Right cardiac atrium (tissue), 5 donors: ENCODE measurements around the gene GAREM1. TPM values are rescaled to one million over a fixed set of nuclear protein-coding genes. Genes with fewer than 3 reads are reported as not detected.
A peak's percentile ranks its signal among the peaks of the same experiment; 100 is the strongest.
"Not testable (repeated sequence)": the region's sequence is repeated elsewhere in the genome, so short reads cannot be mapped to it uniquely, and the experiment has no call there.

ENCODE experiments used
- ATAC-seq, 2 donors: fragments of 200-7000 bp; cut with Tn5 transposase; one replicate each; pipeline versions ENCODE4 v1.8.0 to v1.9.1; 2020; ENCODE audit warnings: moderate library complexity in 2 of 2, mild to moderate bottlenecking in 1 of 2
- DNase-seq, 3 donors: peaks; one replicate each; pipeline ENCODE4 v3.0.0-alpha.2; 2020
- H3K27ac ChIP-seq: one replicate; pipeline ENCODE4 v1.5.1; 2013; ENCODE audit warnings: mild to moderate bottlenecking, low read length, control low read depth, moderate library complexity
- H3K27me3 ChIP-seq: one replicate; pipeline ENCODE4 v1.6.1; 2013; ENCODE audit not compliant: control insufficient read depth, insufficient read depth
- H3K4me1 ChIP-seq: one replicate; pipeline ENCODE4 v1.6.1; 2013; ENCODE audit warnings: low read length; ENCODE audit not compliant: control insufficient read depth, insufficient read depth
- H3K4me3 ChIP-seq: one replicate; pipeline ENCODE4 v1.5.1; 2013; ENCODE audit warnings: low read length, control low read depth
- H3K9me3 ChIP-seq: one replicate; pipeline ENCODE4 v1.6.1; 2013; ENCODE audit warnings: low read length; ENCODE audit not compliant: control insufficient read depth
- WGBS: extraction: QIAGEN DNeasy Blood & Tissue Kit; methylation state at CpG from one replicate; pipeline ENCODE4 v1.1.7; 2013; 5-methylcytosine and 5-hydroxymethylcytosine counted together
- intact Hi-C, 4 donors: fragments of 100-400 bp; cut with DNase I; formaldehyde crosslinking; loops; one replicate each; pipeline versions ENCODE4 v1.11.0 to v1.14.0; 2022 to 2023
- long read RNA-seq, 4 donors: library from polyadenylated mRNA; unstranded; transcript quantifications; one replicate each; pipeline ENCODE4 v2.0.0, GENCODE V29; 2020 to 2021
- polyA plus RNA-seq: library from polyadenylated mRNA; stranded (reverse); fragments of 200-250 nt; gene quantifications from one replicate; pipeline ENCODE4 v1.2.3, GENCODE V29; 2013
- total RNA-seq, 4 donors: library from RNA; stranded (reverse); fragmentation: NEBNext Ultra II Directional; extraction: Animal tissue kit (Norgen Biotek cat#: 25700); gene quantifications; one replicate each; pipeline ENCODE4 v1.2.1, GENCODE V29; 2021
- donor health status: healthy with polysubstance abuse.
- donor health status: DM: no; HTN: yes; CAD: no.
- donor health status: DM: no; HTN: no; CAD: no.
- donor health status: DM: no; HTN: yes; CAD: no; lungs with severe emphysema.
- donor health status: DM: yes; HTN: yes; CAD: no.

GAREM1 gene
- total RNA-seq (10 to 100 TPM in 3 of 4 donors, 1 to 10 TPM in 1; 9.6 to 14.8 (median 12.9) TPM), polyA plus RNA-seq (2.9 TPM)
- long read RNA-seq, donor 1, full-length matches to known transcripts = 14 of 28 reads
- long read RNA-seq, donor 1, partial matches to known transcripts = 6 of 28 reads
- long read RNA-seq, donor 1, other reads (novel, unspliced or antisense) = 8 of 28 reads
- long read RNA-seq, donor 2, full-length matches to known transcripts = 7 of 8 reads
- long read RNA-seq, donor 2, partial matches to known transcripts = 1 of 8 reads
- long read RNA-seq, donor 2, other reads (novel, unspliced or antisense) = 0 of 8 reads
- long read RNA-seq, donor 3, partial matches to known transcripts = 8 of 12 reads
- long read RNA-seq, donor 3, other reads (novel, unspliced or antisense) = 4 of 12 reads
- long read RNA-seq, donor 4, full-length matches to known transcripts = 2 of 6 reads
- long read RNA-seq, donor 4, partial matches to known transcripts = 0 of 6 reads
- long read RNA-seq, donor 4, other reads (novel, unspliced or antisense) = 4 of 6 reads

- DNase-seq (peak; percentile 96 to 98 (median 98)), ATAC-seq (peak; percentile 99)
- Histone ChIP-seq H3K27ac (peak within 1 kb of the TSS; percentile 73), H3K4me3 (peak within 1 kb of the TSS; percentile 78), H3K4me1 (peaks cover 2% of the 10 kb centered on the region), H3K27me3 (no peaks in the 10 kb centered on the region), H3K9me3 (no peaks in the 10 kb centered on the region)
- intact Hi-C loops = loop anchor here (2.0 to 5.0 kb wide), 4 partner anchors 184 to 314 kb away; no protein-coding TSS in a partner anchor
- WGBS = 1% methylated on average over 82 of the region's 82 CpGs
Measured at GRCh38 chr18:32470714-32471633, at the start of gene GAREM1. GAREM1 (minus strand) TSS chr18:32470882; CDS start chr18:32470428, 454 bp downstream.

GRCh38 chr18:32511147-32511546 is 40.5 kb upstream of the GAREM1 start:
- H3K4me1 ChIP-seq = no peaks in the 10 kb centered on the region
- intact Hi-C loops = loop anchor here in 1 of 4 donors (10.0 kb wide), 1 partner anchor 64 kb away; no protein-coding TSS in a partner anchor

DNA sequence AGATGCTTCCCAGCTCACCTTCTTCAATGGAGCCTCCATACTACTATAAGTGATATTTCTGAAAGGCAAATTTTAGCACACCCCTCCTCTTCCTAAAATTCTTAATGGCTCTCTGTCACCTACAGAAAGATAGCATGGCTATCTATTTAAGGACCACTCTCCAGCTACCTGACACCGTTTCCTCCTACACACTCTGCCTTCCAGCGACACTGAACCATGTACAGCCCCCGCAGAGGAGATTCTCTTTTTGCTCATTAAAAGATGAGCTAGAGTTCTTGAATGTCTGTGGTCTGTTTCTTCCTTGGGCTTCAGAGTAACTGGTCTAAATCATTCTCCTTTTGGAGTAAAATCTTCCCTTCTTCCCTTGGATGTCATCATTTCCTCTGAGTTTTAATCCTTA is 38.4 kb upstream of the GAREM1 start:
- H3K9me3 ChIP-seq = no peaks in the 10 kb centered on the region
- no peak overlapping the region for H3K27ac ChIP-seq
- no peaks in the 10 kb centered on the region for H3K27me3 ChIP-seq
- DNase-seq (no peak), ATAC-seq (no peak)
- no peak overlapping the region for H3K4me3 ChIP-seq
- intact Hi-C loops = no loop called here
- no peaks in the 10 kb centered on the region for H3K4me1 ChIP-seq
- WGBS = 59% methylated on average over 3 of the region's 3 CpGs

More at GRCh38 chr18:32511147-32511546, 40.5 kb upstream of the GAREM1 start:
- no peaks in the 10 kb centered on the region for H3K9me3 ChIP-seq
- DNase-seq (no peak), ATAC-seq (no peak)
- no peak overlapping the region for H3K4me3 ChIP-seq
- H3K27ac ChIP-seq = no peak overlapping the region
- 84% methylated on average over 7 of the region's 7 CpGs for WGBS
- H3K27me3 ChIP-seq = no peaks in the 10 kb centered on the region

DNA sequence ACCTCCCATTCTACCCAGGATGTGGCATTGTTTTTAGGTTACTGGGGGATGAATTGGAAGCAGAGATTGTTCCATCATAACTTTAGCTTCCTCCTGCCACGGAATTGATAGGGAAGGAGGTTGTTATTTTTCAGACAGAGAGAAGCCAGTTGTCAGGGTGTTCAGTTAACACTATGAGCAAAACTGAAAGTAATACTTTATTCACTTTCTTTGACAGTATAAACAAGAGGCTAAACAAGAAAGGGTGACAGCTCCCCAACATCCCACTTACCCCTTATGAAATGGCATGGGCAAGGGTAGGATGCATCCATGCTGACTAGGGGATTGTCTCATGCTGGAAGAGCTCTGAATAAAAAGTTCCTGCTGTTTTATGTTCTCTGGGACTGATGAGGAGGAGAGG is 36.4 kb upstream of the GAREM1 start:
- no peak for ATAC-seq
- 56% methylated on average over 1 of the region's 1 CpG for WGBS
- DNase-seq = no peak

DNA sequence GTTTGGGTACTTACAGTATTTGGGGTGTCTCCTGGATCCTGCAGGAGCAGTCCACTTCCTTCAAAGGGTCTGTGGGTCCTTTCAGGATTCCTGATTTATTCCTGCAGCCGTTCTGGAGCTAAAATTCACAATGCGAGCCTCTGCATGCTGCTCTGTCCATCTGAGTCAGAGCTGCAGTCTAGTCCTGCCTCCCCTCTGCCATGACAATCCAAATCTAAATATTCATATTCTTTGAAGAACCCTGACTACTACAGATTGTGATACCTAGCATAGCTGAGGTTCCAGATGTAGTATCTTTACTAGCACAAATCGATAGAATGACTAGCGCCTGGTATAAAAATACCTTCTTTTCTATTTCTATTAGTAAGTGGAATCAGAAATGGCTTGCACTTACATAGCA is 31.3 kb upstream of the GAREM1 start:
- Histone ChIP-seq H3K27me3 (no peaks in the 10 kb centered on the region), H3K4me1 (no peaks in the 10 kb centered on the region), H3K27ac (no peak overlapping the region), H3K9me3 (no peaks in the 10 kb centered on the region), H3K4me3 (no peak overlapping the region)
- DNase-seq (no peak), ATAC-seq (no peak)
- WGBS = 85% methylated on average over 4 of the region's 4 CpGs
- intact Hi-C loops = no loop called here

More for the DNA sequence above, 36.4 kb upstream of the GAREM1 start:
- Histone ChIP-seq H3K4me3 (no peak overlapping the region), H3K27me3 (no peaks in the 10 kb centered on the region), H3K9me3 (no peaks in the 10 kb centered on the region), H3K4me1 (no peaks in the 10 kb centered on the region), H3K27ac (no peak overlapping the region)
- intact Hi-C loops = no loop called here

DNA sequence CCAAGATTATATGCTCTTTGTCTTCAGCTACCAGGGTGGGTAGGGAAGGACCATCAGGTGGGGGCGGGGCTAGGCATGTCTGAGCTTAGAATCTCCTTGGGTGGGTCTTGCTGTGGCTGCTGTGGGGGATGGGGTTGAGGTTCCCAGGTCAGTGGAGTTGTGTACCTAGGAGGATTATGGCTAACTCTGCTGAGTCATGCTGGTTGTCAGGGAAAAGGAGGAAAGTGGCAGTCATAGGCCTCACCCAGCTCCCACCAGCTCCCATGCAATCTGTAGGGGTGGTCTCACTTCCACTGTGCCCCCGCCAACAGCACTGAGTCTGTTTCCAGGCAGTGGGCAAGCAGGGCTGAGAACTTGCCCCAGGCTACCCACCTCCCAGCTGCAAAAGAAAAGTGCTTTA is 30.6 kb upstream of the GAREM1 start:
- intact Hi-C loops, H3K27ac ChIP-seq, H3K4me1 ChIP-seq, ATAC-seq, H3K27me3 ChIP-seq, H3K9me3 ChIP-seq, H3K4me3 ChIP-seq, DNase-seq: not testable (repeated sequence)
- 78% methylated on average over 2 of the region's 2 CpGs for WGBS

DNA sequence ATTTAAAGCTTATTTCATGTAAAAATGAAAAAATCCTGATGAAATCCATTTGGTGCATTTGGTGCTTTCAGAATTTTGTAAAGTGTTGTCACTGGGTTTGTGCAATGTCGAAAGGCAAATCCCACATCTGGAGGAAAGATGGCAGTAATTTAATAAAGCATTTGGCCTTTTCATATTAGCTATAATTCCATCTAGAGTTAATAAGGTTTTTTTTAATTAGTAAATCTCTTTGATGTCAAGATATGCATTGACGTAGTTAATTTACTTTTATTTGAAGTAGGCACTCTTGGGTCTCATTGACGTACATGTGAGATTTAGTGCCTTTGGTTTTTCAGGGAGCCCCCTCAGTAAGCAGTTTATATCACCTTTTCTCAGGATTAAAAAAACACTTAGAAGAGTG is 12.3 kb upstream of the GAREM1 start:
- Histone ChIP-seq H3K4me3 (no peak overlapping the region), H3K4me1 (no peaks in the 10 kb centered on the region), H3K27ac (no peak overlapping the region), H3K27me3 (no peaks in the 10 kb centered on the region), H3K9me3 (no peaks in the 10 kb centered on the region)
- intact Hi-C loops = no loop called here
- DNase-seq (no peak), ATAC-seq (no peak)
- WGBS = 83% methylated on average over 3 of the region's 3 CpGs

GRCh38 chr18:32482117-32482516 is 11.4 kb upstream of the GAREM1 start:
- Histone ChIP-seq H3K27me3 (no peaks in the 10 kb centered on the region), H3K4me3 (no peak overlapping the region), H3K4me1 (no peaks in the 10 kb centered on the region), H3K9me3 (no peaks in the 10 kb centered on the region), H3K27ac (no peak overlapping the region)
- 83% methylated on average over 2 of the region's 2 CpGs for WGBS
- no peak for DNase-seq
- intact Hi-C loops = no loop called here
- ATAC-seq = no peak

DNA sequence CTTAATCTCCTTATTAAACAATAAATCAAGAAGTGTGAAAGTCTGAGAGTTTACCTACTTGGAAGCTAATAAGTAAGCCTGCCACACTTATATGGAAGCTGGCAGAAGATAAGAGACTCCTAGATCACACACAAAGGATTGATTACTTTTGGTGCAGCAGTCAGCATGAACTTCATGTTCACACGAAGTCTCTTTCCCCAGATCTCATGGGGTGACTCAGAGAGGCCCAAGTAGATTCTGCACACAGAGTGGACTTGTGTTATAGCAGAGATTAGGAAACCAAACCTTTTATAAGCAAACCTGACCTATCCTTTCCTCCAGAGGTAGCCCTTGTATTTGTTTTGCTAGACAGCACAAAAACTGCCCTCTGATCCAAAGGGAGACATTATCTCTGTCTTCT is 9.9 kb upstream of the GAREM1 start:
- no peaks in the 10 kb centered on the region for H3K27me3 ChIP-seq
- no peaks in the 10 kb centered on the region for H3K9me3 ChIP-seq
- H3K4me3 ChIP-seq = no peak overlapping the region
- ATAC-seq = no peak
- DNase-seq = no peak
- no peak overlapping the region for H3K27ac ChIP-seq
- WGBS = 48% methylated on average over 1 of the region's 1 CpG
- no peaks in the 10 kb centered on the region for H3K4me1 ChIP-seq
- intact Hi-C loops = no loop called here

GRCh38 chr18:32478807-32479206 is 8.1 kb upstream of the GAREM1 start:
- no peak for DNase-seq
- H3K4me1 ChIP-seq = no peaks in the 10 kb centered on the region
- intact Hi-C loops = no loop called here
- no peak for ATAC-seq
- H3K4me3 ChIP-seq = no peak overlapping the region
- H3K9me3 ChIP-seq = no peaks in the 10 kb centered on the region
- H3K27ac ChIP-seq = no peak overlapping the region
- 64% methylated on average over 1 of the region's 1 CpG for WGBS
- H3K27me3 ChIP-seq = no peaks in the 10 kb centered on the region

GRCh38 chr18:32478317-32478716 is 7.6 kb upstream of the GAREM1 start:
- Histone ChIP-seq H3K27me3 (no peaks in the 10 kb centered on the region), H3K4me3 (no peak overlapping the region), H3K9me3 (no peaks in the 10 kb centered on the region), H3K4me1 (no peaks in the 10 kb centered on the region), H3K27ac (no peak overlapping the region)
- ATAC-seq = no peak
- DNase-seq = no peak
- intact Hi-C loops = no loop called here
- 79% methylated on average over 1 of the region's 1 CpG for WGBS
